ENCODE results near the gene OSBP2. TPM values are rescaled to one million over a fixed set of nuclear protein-coding genes. Genes with fewer than 3 reads are reported as not detected.

Gene OSBP2
- total RNA-seq, 1 experiment from 2014 or later = 0.37 TPM

DNA sequence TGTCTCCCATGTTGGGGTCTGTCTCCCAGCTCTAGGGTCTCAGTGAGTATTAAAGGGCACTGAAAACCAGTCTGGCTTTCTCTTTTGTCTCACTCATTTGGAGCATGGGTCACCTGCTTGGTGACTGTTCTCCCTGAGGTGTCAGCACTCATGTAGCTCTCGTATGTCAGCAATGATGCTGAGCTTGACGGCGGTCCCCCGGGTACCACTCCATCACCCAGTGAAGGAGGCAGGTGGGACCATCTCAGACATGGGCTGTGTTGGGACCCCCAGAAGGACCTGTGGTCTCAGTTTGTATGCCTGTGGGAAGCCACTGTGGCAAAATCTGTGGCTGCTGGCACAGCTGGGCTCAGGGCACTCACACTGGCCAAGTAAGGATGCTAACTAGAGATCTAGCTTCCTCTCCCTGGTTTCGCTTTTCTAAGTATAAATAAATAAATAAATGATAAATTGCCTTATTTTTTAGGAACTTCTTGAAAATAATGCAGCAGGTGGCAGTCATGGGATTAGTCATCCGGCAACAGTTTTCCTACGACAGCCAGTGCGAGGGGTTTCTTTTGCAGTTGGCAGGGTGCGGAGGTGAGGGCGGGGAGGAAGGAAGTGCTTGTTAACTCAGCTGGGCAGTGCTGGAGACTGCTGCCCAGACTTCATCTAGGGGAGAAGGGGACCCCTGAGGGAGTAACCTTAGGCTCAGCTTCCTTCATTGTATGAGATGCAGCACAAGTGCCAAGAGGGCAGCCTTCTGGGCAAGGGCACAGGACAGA, 48.8 kb downstream of the OSBP2 start:
- Histone ChIP-seq H3K36me3 (no peaks in the 10 kb centered on the region), H3K4me1 (replicated peaks) (no peaks in the 10 kb centered on the region), H3K27ac (no peak overlapping the region), H3K27me3 (replicated peaks) (no peaks in the 10 kb centered on the region), H3K9me3 (replicated peaks) (no peaks in the 10 kb centered on the region), H3K4me3 (no peak overlapping the region)
- DNase-seq (ENCODE audit: low read depth in 1 of 2, low spot score in 2 of 2) = no peak

DNA sequence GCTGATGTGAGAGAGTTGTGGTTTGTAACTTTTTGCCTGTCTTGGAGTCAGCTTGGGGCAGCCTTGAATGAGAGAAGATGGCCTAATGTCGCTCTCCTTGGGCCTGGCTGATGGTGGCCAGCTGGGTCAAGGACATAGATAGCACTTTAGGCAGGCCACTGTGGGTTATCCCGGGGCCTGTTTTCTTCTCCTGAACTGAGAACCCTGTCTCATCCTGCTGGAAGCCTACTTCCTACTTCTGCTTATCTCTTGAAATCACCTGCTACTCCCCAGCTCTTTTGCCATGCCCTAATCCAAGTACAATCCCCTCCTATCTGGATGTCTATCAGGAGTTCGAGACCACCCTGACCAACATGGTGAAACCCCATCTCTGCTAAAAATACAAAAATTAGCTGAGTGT, 49.5 kb downstream of the OSBP2 start:
- H3K27me3 ChIP-seq (replicated peaks) = no peaks in the 10 kb centered on the region
- no peaks in the 10 kb centered on the region for H3K9me3 ChIP-seq (replicated peaks)
- no peak for DNase-seq (ENCODE audit: low read depth in 1 of 2, low spot score in 2 of 2)
- no peaks in the 10 kb centered on the region for H3K4me1 ChIP-seq (replicated peaks)
- no peak overlapping the region for H3K4me3 ChIP-seq
- H3K36me3 ChIP-seq = no peaks in the 10 kb centered on the region
- H3K27ac ChIP-seq = no peak overlapping the region

DNA sequence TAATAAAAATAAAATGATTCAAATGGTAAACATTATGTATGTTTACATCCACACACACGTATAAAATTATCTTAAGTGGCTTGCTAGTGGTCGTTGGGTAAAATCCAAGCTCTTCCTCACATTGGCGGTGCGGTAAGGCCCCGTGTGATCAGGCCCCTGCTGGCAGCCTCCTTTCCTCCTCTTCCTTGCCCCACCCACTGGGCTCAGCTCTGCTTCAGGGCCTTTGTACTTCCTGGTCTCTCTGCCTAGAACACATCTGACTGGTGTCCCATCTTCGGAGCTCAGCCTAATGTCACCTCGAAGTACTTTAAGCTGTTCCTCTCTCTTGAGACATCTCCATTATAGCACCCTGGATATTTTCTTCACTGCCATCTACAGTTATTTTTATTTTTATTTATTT, 52.8 kb downstream of the OSBP2 start:
- H3K36me3 ChIP-seq = no peaks in the 10 kb centered on the region
- no peaks in the 10 kb centered on the region for H3K27me3 ChIP-seq (replicated peaks)
- no peak overlapping the region for H3K4me3 ChIP-seq
- no peaks in the 10 kb centered on the region for H3K4me1 ChIP-seq (replicated peaks)
- no peak for DNase-seq (ENCODE audit: low read depth in 1 of 2, low spot score in 2 of 2)
- no peaks in the 10 kb centered on the region for H3K9me3 ChIP-seq (replicated peaks)
- no peak overlapping the region for H3K27ac ChIP-seq

DNA sequence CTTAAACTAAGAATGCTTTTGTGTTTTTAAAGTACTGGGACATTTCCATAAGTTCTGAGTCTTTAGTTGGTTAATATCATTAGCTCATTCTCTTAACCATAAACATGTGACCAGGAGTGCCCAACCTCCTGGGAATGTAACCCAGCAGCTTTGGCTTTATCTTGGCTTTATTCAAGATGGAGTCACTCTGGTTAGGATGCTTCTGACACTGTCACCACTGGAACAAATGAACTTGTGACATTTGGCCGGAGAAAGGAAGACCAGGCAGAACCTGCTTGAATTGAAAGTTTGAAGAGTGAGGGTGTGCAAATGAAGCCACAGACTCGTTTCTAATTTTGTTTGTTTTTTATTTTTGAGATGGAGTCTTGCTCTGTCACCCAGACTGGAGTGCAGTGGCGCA, 54.6 kb downstream of the OSBP2 start:
- Histone ChIP-seq H3K36me3 (no peaks in the 10 kb centered on the region), H3K9me3 (replicated peaks) (no peaks in the 10 kb centered on the region), H3K27me3 (replicated peaks) (no peaks in the 10 kb centered on the region), H3K4me3 (no peak overlapping the region), H3K27ac (no peak overlapping the region), H3K4me1 (replicated peaks) (no peaks in the 10 kb centered on the region)
- DNase-seq (ENCODE audit: low read depth in 1 of 2, low spot score in 2 of 2) = no peak

DNA sequence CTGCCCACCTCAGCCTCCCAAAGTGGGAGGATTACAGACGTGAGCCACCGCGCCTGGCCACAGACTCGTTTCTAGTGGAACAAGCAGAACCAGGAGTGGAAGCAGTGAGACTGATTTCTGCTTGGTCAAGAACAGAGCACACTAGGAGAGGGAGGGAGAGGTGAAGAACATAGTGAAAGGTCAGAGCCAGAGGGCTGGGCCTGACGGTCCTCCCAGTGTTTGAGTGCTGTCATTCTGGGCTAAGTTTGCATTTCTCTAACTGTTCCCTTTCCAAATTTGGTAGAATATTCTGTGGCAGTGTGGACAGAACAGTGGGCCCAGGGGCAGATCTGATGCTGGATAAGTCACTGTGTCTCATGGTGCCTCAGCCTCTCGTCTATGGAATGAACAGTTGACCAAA, 55.2 kb downstream of the OSBP2 start:
- Histone ChIP-seq H3K9me3 (replicated peaks) (no peaks in the 10 kb centered on the region), H3K36me3 (no peaks in the 10 kb centered on the region), H3K27ac (no peak overlapping the region), H3K27me3 (replicated peaks) (no peaks in the 10 kb centered on the region), H3K4me1 (replicated peaks) (no peaks in the 10 kb centered on the region), H3K4me3 (no peak overlapping the region)
- no peak for DNase-seq (ENCODE audit: low read depth in 1 of 2, low spot score in 2 of 2)

DNA sequence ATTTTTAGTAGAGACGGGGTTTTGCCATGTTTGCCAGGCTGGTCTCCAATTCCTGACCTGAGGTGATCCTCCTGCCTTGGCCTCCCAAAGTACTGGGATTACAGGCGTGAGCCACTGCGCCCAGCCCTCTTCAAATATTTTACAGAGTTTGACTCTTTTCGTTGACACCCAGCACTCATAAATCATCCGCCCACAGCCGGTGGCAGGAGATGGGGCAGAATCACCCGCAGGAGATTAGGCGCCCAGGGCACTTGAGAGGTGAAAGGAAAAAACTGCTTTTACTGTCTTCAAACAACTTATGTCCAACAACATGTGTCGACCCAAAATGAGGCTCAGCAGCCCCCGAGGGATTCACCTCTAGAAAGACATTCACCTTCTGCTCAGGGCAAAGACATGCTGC, 56.9 kb downstream of the OSBP2 start:
- Histone ChIP-seq H3K36me3 (no peaks in the 10 kb centered on the region), H3K4me1 (replicated peaks) (no peaks in the 10 kb centered on the region), H3K27ac (no peak overlapping the region), H3K4me3 (no peak overlapping the region), H3K27me3 (replicated peaks) (no peaks in the 10 kb centered on the region), H3K9me3 (replicated peaks) (no peaks in the 10 kb centered on the region)
- DNase-seq (ENCODE audit: low read depth in 1 of 2, low spot score in 2 of 2) = no peak

DNA sequence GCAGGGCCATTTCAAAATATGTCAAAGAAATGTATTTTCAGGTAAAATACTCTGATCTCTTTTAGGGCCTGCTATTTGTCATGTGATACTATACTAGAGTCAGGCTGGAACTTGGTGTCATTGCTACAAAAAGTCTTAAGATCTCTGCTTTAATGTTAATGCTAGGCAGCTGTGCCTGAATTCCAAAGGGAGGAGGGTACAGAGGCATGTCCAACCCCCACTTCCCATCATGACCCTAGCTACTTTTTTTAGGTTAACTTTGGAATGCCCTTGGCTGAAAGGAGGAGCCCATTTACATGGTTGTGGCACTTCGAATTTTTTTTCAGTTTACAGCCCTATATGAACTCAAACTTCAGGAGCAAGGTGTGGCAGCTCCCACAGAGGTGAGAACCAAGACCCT, 58.1 kb downstream of the OSBP2 start:
- Histone ChIP-seq H3K4me3 (no peak overlapping the region), H3K9me3 (replicated peaks) (no peaks in the 10 kb centered on the region), H3K4me1 (replicated peaks) (no peaks in the 10 kb centered on the region), H3K27me3 (replicated peaks) (no peaks in the 10 kb centered on the region), H3K27ac (no peak overlapping the region), H3K36me3 (no peaks in the 10 kb centered on the region)
- no peak for DNase-seq (ENCODE audit: low read depth in 1 of 2, low spot score in 2 of 2)

DNA sequence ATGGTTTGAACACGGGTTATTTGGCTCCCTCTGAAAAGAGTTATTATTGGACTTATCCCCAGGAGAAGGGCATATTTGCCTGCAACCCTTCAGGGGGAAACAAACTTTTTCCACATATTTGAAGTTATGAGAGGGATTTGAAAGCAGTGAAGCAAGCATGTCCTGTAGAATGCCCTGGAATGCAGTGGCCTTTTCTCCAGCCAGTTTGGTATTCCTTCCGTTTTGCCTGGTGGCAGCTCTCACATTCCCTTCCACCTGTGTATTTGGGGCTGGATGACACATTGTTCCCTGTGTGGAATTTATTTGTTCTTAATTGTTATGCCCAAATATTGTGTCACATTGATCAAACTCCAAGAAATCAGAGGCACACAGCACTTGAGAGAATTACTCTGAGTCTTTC, 59.0 kb downstream of the OSBP2 start:
- Histone ChIP-seq H3K4me3 (no peak overlapping the region), H3K9me3 (replicated peaks) (no peaks in the 10 kb centered on the region), H3K27ac (no peak overlapping the region), H3K36me3 (no peaks in the 10 kb centered on the region), H3K27me3 (replicated peaks) (no peaks in the 10 kb centered on the region), H3K4me1 (replicated peaks) (no peaks in the 10 kb centered on the region)
- DNase-seq (ENCODE audit: low read depth in 1 of 2, low spot score in 2 of 2) = no peak

DNA sequence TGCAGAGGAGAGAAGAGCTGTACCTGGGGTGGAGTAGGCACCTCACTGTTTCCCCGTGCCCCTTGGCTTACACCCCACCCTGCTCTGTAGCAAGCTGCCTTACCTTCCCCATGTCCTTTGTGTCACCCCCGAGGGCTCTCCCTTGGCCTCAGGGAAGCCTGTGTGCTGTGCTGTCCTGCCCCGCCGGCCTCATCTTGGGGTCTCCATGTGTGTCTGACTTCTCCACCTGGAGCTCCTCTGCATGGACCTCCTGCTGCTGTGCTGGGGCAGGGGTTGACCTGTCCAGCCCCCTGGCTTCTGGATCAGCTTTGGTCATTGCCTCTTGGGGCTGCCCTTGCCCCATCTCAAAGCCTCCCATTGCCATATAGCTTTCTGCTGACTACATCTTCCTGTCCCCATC, 59.8 kb downstream of the OSBP2 start:
- no peaks in the 10 kb centered on the region for H3K4me1 ChIP-seq (replicated peaks)
- no peak overlapping the region for H3K4me3 ChIP-seq
- H3K9me3 ChIP-seq (replicated peaks) = no peaks in the 10 kb centered on the region
- no peaks in the 10 kb centered on the region for H3K36me3 ChIP-seq
- H3K27me3 ChIP-seq (replicated peaks) = no peaks in the 10 kb centered on the region
- no peak overlapping the region for H3K27ac ChIP-seq
- no peak for DNase-seq (ENCODE audit: low read depth in 1 of 2, low spot score in 2 of 2)

DNA sequence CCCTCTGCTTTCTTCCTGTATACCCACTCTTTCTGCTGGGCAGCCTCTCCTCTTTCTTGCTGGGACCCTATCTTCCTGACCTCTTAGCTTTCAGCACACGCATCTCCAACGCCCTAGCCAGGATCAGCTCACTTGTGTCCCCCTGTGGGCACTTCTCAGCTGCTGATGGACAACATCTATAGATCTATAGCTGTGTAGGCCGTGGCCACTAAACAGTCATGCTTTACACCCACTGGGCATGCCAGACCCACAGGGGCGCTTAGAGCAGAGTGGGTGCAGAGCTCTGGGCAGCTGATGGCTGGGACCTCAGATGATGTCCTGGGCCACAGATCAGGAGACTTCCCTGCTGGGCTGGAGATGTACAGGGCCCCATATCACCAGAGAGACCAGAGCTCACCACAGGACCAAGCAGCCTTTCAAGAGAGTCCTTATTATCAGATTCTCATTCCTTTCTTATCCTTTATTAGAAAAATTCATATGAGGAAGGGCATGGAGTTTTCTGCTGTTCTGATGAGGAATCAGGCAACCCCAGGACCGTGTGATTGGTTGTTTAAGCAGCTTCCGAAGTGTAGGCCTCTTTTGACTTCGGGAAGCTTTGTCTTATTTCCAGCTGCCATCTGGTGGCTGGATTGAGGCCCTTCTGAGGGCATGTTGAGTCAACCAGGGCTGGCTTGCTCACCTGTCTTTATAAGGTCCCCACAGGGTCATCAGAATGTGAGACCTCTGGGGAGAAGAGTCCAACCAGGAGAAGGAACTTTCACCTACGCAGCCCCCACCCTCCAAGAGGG, 60.5 kb downstream of the OSBP2 start:
- Histone ChIP-seq H3K4me3 (no peak overlapping the region), H3K27me3 (replicated peaks) (no peaks in the 10 kb centered on the region), H3K4me1 (replicated peaks) (no peaks in the 10 kb centered on the region), H3K36me3 (no peaks in the 10 kb centered on the region), H3K27ac (no peak overlapping the region), H3K9me3 (replicated peaks) (no peaks in the 10 kb centered on the region)
- peak; percentile 23 to 54 for DNase-seq (ENCODE audit: low read depth in 1 of 2, low spot score in 2 of 2)

DNA sequence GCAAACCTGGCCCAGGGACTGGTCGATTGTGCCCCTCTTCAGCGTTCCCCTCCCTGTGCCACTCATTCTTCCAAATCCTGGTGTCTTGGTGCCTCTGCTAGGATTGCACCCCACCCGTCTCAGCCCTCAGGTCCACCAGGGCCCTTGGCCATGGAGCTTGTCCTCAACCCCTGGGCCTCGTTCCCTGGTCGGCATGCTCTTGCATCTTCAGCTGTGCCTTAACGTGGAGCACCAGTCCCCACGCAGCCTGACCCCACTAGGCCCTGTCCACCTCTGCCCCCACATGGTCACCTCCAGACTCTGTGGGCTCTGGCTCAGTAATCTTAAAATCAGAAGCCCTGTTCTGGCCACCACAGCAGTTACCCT, 61.1 kb downstream of the OSBP2 start:
- Histone ChIP-seq H3K4me3 (no peak overlapping the region), H3K9me3 (replicated peaks) (no peaks in the 10 kb centered on the region), H3K36me3 (no peaks in the 10 kb centered on the region), H3K27me3 (replicated peaks) (no peaks in the 10 kb centered on the region), H3K4me1 (replicated peaks) (no peaks in the 10 kb centered on the region), H3K27ac (no peak overlapping the region)
- no peak for DNase-seq (ENCODE audit: low read depth in 1 of 2, low spot score in 2 of 2)

DNA sequence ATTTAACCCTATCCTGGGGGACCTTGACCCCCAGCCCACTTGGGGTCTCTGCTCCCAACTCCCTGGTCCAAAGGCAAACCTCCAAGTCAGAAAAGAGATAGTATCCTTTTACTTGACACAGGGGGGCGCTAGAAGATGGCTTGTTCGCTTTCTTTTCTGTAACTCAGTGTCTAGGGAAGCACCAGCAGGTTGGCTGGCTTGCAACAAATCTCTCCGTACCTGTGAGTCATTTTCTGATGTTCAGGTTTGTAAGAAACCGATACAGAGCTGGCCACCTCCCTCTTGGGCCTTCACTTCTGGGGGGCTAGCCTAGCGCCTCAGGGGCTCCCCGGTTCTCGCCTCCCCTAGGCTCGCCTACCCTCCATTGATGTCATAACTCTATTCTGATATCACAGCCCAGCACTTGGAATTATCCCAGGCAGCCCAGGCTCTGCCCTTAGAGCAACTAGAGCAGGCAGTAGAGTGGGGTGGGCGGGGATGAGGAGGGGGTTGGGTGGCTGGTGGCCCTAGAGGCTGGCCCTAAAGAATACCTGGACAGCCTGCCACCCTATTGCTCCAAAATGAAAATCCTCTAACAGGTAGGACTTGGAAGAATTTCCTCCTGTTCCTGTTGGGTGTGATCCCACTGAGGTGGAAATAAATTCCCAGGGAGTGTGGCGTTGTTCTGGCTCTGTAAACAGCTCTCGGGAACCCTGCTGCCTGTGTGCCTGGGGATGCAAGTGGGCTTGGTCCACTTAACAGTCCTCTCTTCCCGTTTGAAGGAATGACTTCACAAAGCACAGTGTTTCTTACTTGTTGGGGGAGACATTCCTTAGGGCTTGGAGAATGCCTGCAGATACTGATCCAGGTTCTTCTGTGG, 69.4 kb downstream of the OSBP2 start:
- Histone ChIP-seq H3K4me3 (no peak overlapping the region), H3K27ac (no peak overlapping the region), H3K9me3 (replicated peaks) (no peaks in the 10 kb centered on the region), H3K27me3 (replicated peaks) (no peaks in the 10 kb centered on the region), H3K4me1 (replicated peaks) (no peaks in the 10 kb centered on the region), H3K36me3 (no peaks in the 10 kb centered on the region)
- DNase-seq (ENCODE audit: low read depth in 1 of 2, low spot score in 2 of 2) = peak in 1 of 2 experiments; percentile 33

DNA sequence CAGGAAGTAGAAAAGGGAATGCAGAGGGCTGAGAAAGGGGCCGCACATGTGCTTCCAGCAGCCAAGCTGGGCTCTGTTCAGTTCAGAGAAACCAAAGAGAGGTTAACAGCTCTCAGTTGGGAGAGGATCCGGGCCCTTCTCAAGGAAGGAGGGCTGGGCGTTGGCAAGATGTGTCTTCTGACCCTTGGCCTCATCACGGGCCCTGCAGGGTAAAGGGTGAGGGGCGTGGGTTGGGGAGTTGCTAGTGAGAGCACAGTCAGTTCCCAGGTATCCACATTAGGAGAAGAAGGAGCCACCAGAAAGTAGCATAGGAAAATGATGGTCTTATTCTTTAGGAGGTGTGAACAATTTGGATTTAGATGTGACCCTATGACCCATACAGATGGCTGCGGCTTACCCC, 73.0 kb downstream of the OSBP2 start:
- Histone ChIP-seq H3K9me3 (replicated peaks) (no peaks in the 10 kb centered on the region), H3K27ac (no peak overlapping the region), H3K27me3 (replicated peaks) (no peaks in the 10 kb centered on the region), H3K4me3 (no peak overlapping the region), H3K36me3 (no peaks in the 10 kb centered on the region), H3K4me1 (replicated peaks) (no peaks in the 10 kb centered on the region)
- DNase-seq (ENCODE audit: low read depth in 1 of 2, low spot score in 2 of 2) = no peak

DNA sequence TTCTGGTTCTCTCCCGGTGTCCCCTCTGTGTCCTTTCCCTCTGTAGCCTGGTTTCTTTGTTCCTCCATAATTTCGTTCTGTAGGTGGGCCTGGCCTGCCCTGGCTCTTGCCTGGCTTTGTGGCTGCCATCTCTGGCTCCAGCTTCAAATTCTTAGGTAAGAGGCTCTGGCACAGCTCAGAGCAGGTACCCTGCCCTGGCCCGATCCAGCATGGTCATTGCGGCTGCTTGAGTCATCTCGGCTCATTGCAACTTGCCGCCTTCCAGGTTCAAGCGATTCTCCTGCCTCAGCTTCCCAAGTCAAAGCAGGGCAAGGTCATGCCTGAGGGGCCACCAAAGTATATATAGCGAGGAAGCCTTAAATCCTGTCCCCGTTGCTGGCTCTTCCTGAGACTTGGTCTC, 76.0 kb downstream of the OSBP2 start:
- no peaks in the 10 kb centered on the region for H3K9me3 ChIP-seq (replicated peaks)
- no peaks in the 10 kb centered on the region for H3K4me1 ChIP-seq (replicated peaks)
- H3K4me3 ChIP-seq = no peak overlapping the region
- H3K27ac ChIP-seq = no peak overlapping the region
- no peaks in the 10 kb centered on the region for H3K36me3 ChIP-seq
- no peak for DNase-seq (ENCODE audit: low read depth in 1 of 2, low spot score in 2 of 2)
- H3K27me3 ChIP-seq (replicated peaks) = no peaks in the 10 kb centered on the region
